Measurements from ENCODE around the gene SMYD3.
"Not testable (repeated sequence)": the region's sequence is repeated elsewhere in the genome, so short reads cannot be mapped to it uniquely, and the experiment has no call there.

The SMYD3 gene

GRCh38 chr1:245963649-245964048, 543.4 kb downstream of the SMYD3 start:
- no peak overlapping the region for H3K9ac ChIP-seq (ENCODE audit: low read length)
- no peak overlapping the region for H3K4me3 ChIP-seq (ENCODE audit: low read depth in 1 of 2, low read length in 2 of 2)
- no peaks in the 10 kb centered on the region for H3K27me3 ChIP-seq (ENCODE audit: control insufficient read depth in 1 of 2, insufficient read depth in 2 of 2, low read length in 2 of 2)
- no peaks in the 10 kb centered on the region for H3K4me1 ChIP-seq (ENCODE audit: insufficient read depth, low read length)
- H3K9me3 ChIP-seq (ENCODE audit: low read length), result no peaks in the 10 kb centered on the region
- H3K36me3 ChIP-seq (ENCODE audit: insufficient read depth, low read length), result no peaks in the 10 kb centered on the region
- no peak overlapping the region for H3K27ac ChIP-seq (ENCODE audit: low read depth, low read length)

GRCh38 chr1:245962453-245962852, 544.6 kb downstream of the SMYD3 start:
- Histone ChIP-seq H3K27ac (ENCODE audit: low read depth, low read length) (no peak overlapping the region), H3K27me3 (ENCODE audit: control insufficient read depth in 1 of 2, insufficient read depth in 2 of 2, low read length in 2 of 2) (no peaks in the 10 kb centered on the region), H3K9ac (ENCODE audit: low read length) (no peak overlapping the region)

GRCh38 chr1:245961137-245961540, 545.9 kb downstream of the SMYD3 start:
- H3K9me3 ChIP-seq (ENCODE audit: low read length), result no peaks in the 10 kb centered on the region
- H3K4me1 ChIP-seq (ENCODE audit: insufficient read depth, low read length), result no peaks in the 10 kb centered on the region
- no peak overlapping the region for H3K27ac ChIP-seq (ENCODE audit: low read depth, low read length)
- H3K36me3 ChIP-seq (ENCODE audit: insufficient read depth, low read length), result no peaks in the 10 kb centered on the region
- H3K27me3 ChIP-seq (ENCODE audit: control insufficient read depth in 1 of 2, insufficient read depth in 2 of 2, low read length in 2 of 2), result no peaks in the 10 kb centered on the region
- no peak overlapping the region for H3K4me3 ChIP-seq (ENCODE audit: low read depth in 1 of 2, low read length in 2 of 2)
- no peak overlapping the region for H3K9ac ChIP-seq (ENCODE audit: low read length)

More at GRCh38 chr1:245962453-245962852, 544.6 kb downstream of the SMYD3 start:
- Histone ChIP-seq H3K4me3 (ENCODE audit: low read depth in 1 of 2, low read length in 2 of 2) (no peak overlapping the region), H3K36me3 (ENCODE audit: insufficient read depth, low read length) (no peaks in the 10 kb centered on the region), H3K4me1 (ENCODE audit: insufficient read depth, low read length) (no peaks in the 10 kb centered on the region), H3K9me3 (ENCODE audit: low read length) (no peaks in the 10 kb centered on the region)

- H3K4me3 ChIP-seq (ENCODE audit: low read depth in 1 of 2, low read length in 2 of 2), result no peak overlapping the region
Observed at GRCh38 chr1:245960171-245960570, 546.9 kb downstream of the SMYD3 start.

GRCh38 chr1:245958016-245958415, 549.1 kb downstream of the SMYD3 start:
- Histone ChIP-seq H3K27ac (ENCODE audit: low read depth, low read length) (no peak overlapping the region), H3K9me3 (ENCODE audit: low read length) (no peaks in the 10 kb centered on the region), H3K4me3 (ENCODE audit: low read depth in 1 of 2, low read length in 2 of 2) (no peak overlapping the region), H3K27me3 (ENCODE audit: control insufficient read depth in 1 of 2, insufficient read depth in 2 of 2, low read length in 2 of 2) (no peaks in the 10 kb centered on the region), H3K9ac (ENCODE audit: low read length) (no peak overlapping the region), H3K4me1 (ENCODE audit: insufficient read depth, low read length) (no peaks in the 10 kb centered on the region), H3K36me3 (ENCODE audit: insufficient read depth, low read length) (no peaks in the 10 kb centered on the region)

More at GRCh38 chr1:245960171-245960570, 546.9 kb downstream of the SMYD3 start:
- H3K9me3 ChIP-seq (ENCODE audit: low read length), result no peaks in the 10 kb centered on the region
- H3K9ac ChIP-seq (ENCODE audit: low read length), result no peak overlapping the region
- H3K27ac ChIP-seq (ENCODE audit: low read depth, low read length), result no peak overlapping the region
- no peaks in the 10 kb centered on the region for H3K4me1 ChIP-seq (ENCODE audit: insufficient read depth, low read length)
- H3K27me3 ChIP-seq (ENCODE audit: control insufficient read depth in 1 of 2, insufficient read depth in 2 of 2, low read length in 2 of 2), result no peaks in the 10 kb centered on the region
- no peaks in the 10 kb centered on the region for H3K36me3 ChIP-seq (ENCODE audit: insufficient read depth, low read length)

- H3K36me3 ChIP-seq (ENCODE audit: insufficient read depth, low read length), result no peaks in the 10 kb centered on the region
- H3K27ac ChIP-seq (ENCODE audit: low read depth, low read length), result no peak overlapping the region
- no peaks in the 10 kb centered on the region for H3K27me3 ChIP-seq (ENCODE audit: control insufficient read depth in 1 of 2, insufficient read depth in 2 of 2, low read length in 2 of 2)
- no peak overlapping the region for H3K4me3 ChIP-seq (ENCODE audit: low read depth in 1 of 2, low read length in 2 of 2)
- H3K9ac ChIP-seq (ENCODE audit: low read length), result no peak overlapping the region
- H3K4me1 ChIP-seq (ENCODE audit: insufficient read depth, low read length), result no peaks in the 10 kb centered on the region
- no peaks in the 10 kb centered on the region for H3K9me3 ChIP-seq (ENCODE audit: low read length)
Observed at GRCh38 chr1:245957427-245957826, 549.7 kb downstream of the SMYD3 start.

- Histone ChIP-seq H3K27ac (ENCODE audit: low read depth, low read length) (no peak overlapping the region), H3K9me3 (ENCODE audit: low read length) (no peaks in the 10 kb centered on the region), H3K4me3 (ENCODE audit: low read depth in 1 of 2, low read length in 2 of 2) (no peak overlapping the region), H3K9ac (ENCODE audit: low read length) (no peak overlapping the region), H3K27me3 (ENCODE audit: control insufficient read depth in 1 of 2, insufficient read depth in 2 of 2, low read length in 2 of 2) (no peaks in the 10 kb centered on the region), H3K36me3 (ENCODE audit: insufficient read depth, low read length) (no peaks in the 10 kb centered on the region), H3K4me1 (ENCODE audit: insufficient read depth, low read length) (no peaks in the 10 kb centered on the region)
Observed at GRCh38 chr1:245956225-245956624, 550.9 kb downstream of the SMYD3 start.

GRCh38 chr1:245953876-245954660, 553.0 kb downstream of the SMYD3 start:
- Histone ChIP-seq H3K27ac (ENCODE audit: low read depth, low read length) (no peak overlapping the region), H3K9ac (ENCODE audit: low read length) (peak overlapping the region; percentile 25), H3K36me3 (ENCODE audit: insufficient read depth, low read length) (no peaks in the 10 kb centered on the region), H3K4me1 (ENCODE audit: insufficient read depth, low read length) (no peaks in the 10 kb centered on the region), H3K9me3 (ENCODE audit: low read length) (no peaks in the 10 kb centered on the region), H3K4me3 (ENCODE audit: low read depth in 1 of 2, low read length in 2 of 2) (peak overlapping the region in 1 of 2 donors; percentile 2), H3K27me3 (ENCODE audit: control insufficient read depth in 1 of 2, insufficient read depth in 2 of 2, low read length in 2 of 2) (no peaks in the 10 kb centered on the region)

GRCh38 chr1:245952383-245953026, 554.6 kb downstream of the SMYD3 start:
- Histone ChIP-seq H3K27ac (ENCODE audit: low read depth, low read length) (no peak overlapping the region), H3K9me3 (ENCODE audit: low read length) (no peaks in the 10 kb centered on the region), H3K27me3 (ENCODE audit: control insufficient read depth in 1 of 2, insufficient read depth in 2 of 2, low read length in 2 of 2) (no peaks in the 10 kb centered on the region), H3K4me1 (ENCODE audit: insufficient read depth, low read length) (no peaks in the 10 kb centered on the region), H3K36me3 (ENCODE audit: insufficient read depth, low read length) (no peaks in the 10 kb centered on the region), H3K9ac (ENCODE audit: low read length) (no peak overlapping the region), H3K4me3 (ENCODE audit: low read depth in 1 of 2, low read length in 2 of 2) (no peak overlapping the region)

GRCh38 chr1:245948786-245949185, 558.3 kb downstream of the SMYD3 start:
- H3K9ac ChIP-seq (ENCODE audit: low read length), result no peak overlapping the region
- no peak overlapping the region for H3K27ac ChIP-seq (ENCODE audit: low read depth, low read length)
- H3K4me3 ChIP-seq (ENCODE audit: low read depth in 1 of 2, low read length in 2 of 2), result no peak overlapping the region
- H3K4me1 ChIP-seq (ENCODE audit: insufficient read depth, low read length), result no peaks in the 10 kb centered on the region
- H3K36me3 ChIP-seq (ENCODE audit: insufficient read depth, low read length), result no peaks in the 10 kb centered on the region
- H3K27me3 ChIP-seq (ENCODE audit: control insufficient read depth in 1 of 2, insufficient read depth in 2 of 2, low read length in 2 of 2), result no peaks in the 10 kb centered on the region
- H3K9me3 ChIP-seq (ENCODE audit: low read length), result no peaks in the 10 kb centered on the region

- Histone ChIP-seq H3K9ac (ENCODE audit: low read length) (no peak overlapping the region), H3K27ac (ENCODE audit: low read depth, low read length) (no peak overlapping the region), H3K4me3 (ENCODE audit: low read depth in 1 of 2, low read length in 2 of 2) (no peak overlapping the region), H3K4me1 (ENCODE audit: insufficient read depth, low read length) (no peaks in the 10 kb centered on the region), H3K36me3 (ENCODE audit: insufficient read depth, low read length) (no peaks in the 10 kb centered on the region), H3K9me3 (ENCODE audit: low read length) (no peaks in the 10 kb centered on the region), H3K27me3 (ENCODE audit: control insufficient read depth in 1 of 2, insufficient read depth in 2 of 2, low read length in 2 of 2) (no peaks in the 10 kb centered on the region)
Observed at GRCh38 chr1:245946905-245947304, 560.2 kb downstream of the SMYD3 start.

- not testable (repeated sequence) for H3K9me3 ChIP-seq (ENCODE audit: low read length); H3K27ac ChIP-seq (ENCODE audit: low read depth, low read length); H3K4me1 ChIP-seq (ENCODE audit: insufficient read depth, low read length); H3K9ac ChIP-seq (ENCODE audit: low read length); H3K27me3 ChIP-seq (ENCODE audit: control insufficient read depth in 1 of 2, insufficient read depth in 2 of 2, low read length in 2 of 2); H3K36me3 ChIP-seq (ENCODE audit: insufficient read depth, low read length); H3K4me3 ChIP-seq (ENCODE audit: low read depth in 1 of 2, low read length in 2 of 2)
Observed at GRCh38 chr1:245945136-245945535, 561.9 kb downstream of the SMYD3 start.
